Astrocyte of the hippocampus (primary cell): ENCODE data around the gene PRCD.
"Not testable (repeated sequence)": the region's sequence is repeated elsewhere in the genome, so short reads cannot be mapped to it uniquely, and the experiment has no call there.

Experiments used
- DNase-seq: peaks from one replicate; pipeline ENCODE4 v3.0.0; 2011; ENCODE audit warnings: low read depth, low spot score

The PRCD gene

DNA sequence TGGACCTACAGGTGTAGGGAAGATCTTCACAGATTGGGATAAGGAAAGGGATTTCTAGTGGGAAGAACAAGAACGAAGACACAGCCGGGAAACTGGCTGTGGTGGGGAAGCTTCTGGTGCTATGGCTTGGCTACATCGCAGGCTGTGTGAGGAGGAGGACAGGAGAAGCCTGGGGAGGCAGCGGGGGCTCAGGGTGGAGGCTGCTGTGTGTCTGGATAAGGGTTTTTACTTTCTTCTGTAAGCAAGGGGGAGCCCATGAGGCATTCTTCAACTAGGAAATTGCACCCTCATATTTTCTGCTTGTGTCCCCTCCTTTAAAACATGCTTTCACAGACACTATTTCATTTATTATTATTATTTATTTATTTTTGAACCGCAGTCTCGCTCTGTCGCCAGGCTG is 35.7 kb upstream of the PRCD start:
- DNase-seq = no peak

GRCh38 chr17:76506408-76507345 is 33.2 kb upstream of the PRCD start:
- DNase-seq = peak; percentile 86

DNA sequence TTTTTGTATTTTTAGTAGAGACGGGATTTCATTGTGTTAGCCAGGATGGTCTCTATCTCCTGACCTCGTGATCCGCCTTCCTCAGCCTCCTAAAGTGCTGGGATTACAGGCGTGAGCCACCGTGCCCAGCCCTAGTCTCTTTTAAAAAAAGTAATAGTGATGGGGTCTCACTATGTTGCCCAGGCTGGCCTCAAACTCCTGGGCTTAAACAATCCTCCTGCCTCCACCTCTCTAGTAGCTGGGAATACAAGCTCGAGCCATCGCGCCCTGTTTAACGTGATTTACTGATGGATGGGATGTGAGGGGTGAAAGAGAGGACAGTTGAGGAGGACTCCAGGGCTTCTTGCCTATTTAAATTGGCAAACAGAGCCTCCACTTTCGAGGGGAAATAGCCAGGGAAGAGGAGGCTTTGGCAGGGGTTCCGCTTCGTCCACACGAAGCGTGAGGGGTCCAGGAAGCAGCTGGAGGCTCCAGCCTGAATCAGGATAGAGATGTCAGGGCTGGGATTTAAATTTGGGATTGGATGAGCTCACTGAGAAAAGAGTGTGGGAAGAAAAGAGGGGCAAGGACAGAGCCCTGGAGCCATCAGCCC is 31.3 kb upstream of the PRCD start:
- DNase-seq = not testable (repeated sequence)

DNA sequence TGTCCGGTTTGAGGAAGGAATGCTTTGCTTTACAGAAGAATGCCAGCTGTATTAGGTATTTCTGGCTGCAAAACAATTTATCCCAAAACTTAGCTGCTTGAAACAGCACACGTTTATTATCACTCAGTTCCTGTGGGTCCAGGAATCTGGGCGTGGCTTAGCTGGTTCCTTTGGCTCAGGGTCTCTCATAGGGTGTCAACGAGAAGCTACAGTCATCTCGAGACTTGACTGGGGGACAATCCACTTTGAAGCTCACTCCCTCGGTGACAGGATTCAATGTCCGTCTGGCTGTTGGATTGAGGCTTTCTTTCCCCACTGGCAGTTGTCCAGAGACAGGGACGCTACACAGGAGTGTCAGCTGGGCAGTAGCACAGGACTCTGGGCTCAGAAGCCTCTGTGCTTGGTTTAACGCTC is 29.0 kb upstream of the PRCD start:
- peak; percentile 47 for DNase-seq

DNA sequence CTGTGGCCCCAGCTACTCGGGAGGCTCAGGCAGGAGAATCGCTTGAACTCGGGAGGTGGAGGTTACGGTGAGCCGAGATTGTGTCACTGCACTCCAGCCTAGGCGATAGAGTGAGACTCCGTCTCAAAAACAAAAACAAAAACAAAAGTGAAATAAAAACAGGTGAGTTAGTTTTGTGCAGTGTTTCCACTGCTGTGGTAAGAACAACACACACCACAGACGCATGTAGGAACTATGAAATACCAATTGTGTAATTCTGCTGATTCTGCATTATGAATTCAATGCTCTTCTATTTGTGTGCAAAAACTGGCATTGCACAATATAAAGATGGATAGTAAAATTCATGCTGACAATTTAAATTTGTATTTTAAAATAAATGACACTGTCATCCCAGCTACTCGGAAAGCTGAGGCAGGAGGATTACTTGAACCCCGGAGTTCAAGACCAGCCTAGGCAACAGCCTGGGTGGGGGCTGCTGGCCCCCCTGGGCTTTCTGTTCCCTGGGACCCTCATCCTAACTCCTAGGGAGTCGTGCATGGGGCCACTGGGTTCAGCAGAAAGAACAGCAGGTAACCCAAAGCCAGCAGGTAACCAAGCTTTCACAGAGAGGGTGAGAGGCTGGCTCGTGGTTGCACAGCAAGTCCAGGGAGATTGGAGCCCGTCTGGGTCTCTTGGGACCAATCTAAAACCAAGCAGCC is 28.0 kb upstream of the PRCD start:
- DNase-seq = no peak

DNA sequence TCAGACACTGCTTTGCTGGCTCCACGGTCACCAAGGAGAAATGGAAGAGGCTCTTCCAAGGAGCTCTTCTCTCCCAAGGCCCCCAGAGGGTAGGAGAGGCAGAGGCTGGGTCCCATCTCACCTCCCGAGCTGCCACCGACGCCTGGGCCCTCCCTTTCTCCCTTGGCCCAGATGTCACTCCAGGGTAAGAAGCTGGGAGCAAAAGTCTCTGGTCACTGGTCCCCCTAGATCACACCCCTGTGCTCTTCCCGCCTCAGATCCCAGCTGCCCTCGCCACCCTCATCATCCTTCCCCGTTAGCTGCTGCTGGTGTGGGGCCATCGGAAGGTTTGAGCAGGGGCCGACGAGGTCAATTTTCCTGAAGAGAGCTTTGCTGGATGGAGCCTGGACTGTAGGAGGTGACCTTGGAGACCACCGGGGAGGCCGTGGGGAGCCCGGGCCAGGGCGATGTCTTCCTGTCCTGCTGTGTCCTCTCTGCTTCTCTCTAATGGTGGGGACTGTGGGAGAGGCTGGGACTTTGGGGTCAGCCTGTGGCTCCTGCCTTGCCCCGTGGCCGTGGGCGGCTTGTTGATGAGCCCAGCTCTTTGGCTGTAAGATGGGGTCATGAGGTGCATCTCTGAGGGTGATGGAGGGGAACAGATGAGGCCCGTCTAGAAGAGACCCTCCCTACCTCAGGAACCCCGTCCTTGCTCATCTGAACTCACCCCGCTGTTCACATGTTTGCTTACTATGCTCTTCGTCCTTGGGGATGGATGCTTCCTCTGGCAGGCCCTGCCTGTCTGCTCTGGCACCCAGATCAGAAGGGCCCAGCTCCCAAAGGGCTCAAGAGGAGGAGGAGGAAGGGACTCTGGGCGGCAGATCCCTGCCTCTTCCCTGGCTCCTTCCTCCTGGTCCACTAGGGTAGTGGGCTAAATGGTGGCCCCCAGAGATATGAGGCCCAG is 27.2 kb upstream of the PRCD start:
- DNase-seq = no peak

- DNase-seq = no peak
Measured at GRCh38 chr17:76513306-76513692, 26.5 kb upstream of the PRCD start.

GRCh38 chr17:76514355-76514754 is 25.5 kb upstream of the PRCD start:
- DNase-seq = not testable (repeated sequence)

- DNase-seq = peak; percentile 80
Measured at GRCh38 chr17:76515274-76515949, 24.4 kb upstream of the PRCD start.

DNA sequence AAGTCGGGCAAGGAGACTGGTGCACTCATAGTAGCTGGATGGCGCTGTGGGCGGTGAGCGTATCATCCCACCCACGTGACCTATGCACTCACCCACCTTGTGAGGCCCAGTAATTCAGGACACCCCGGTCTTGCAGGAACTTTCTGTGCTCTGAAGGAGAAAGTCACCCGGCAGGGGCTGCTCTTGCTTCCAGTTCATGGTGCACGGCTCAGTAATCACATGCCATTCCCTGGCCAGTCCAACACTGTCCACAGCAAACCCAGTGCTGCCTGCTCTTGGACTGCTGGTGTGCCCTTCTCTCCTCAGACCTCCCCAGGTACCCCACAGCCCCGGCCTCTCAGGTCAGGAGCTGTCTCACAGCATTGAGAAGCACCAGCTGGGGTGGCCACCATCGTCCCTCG is 22.2 kb upstream of the PRCD start:
- no peak for DNase-seq

GRCh38 chr17:76519048-76519966 is 20.5 kb upstream of the PRCD start:
- DNase-seq = no peak

DNA sequence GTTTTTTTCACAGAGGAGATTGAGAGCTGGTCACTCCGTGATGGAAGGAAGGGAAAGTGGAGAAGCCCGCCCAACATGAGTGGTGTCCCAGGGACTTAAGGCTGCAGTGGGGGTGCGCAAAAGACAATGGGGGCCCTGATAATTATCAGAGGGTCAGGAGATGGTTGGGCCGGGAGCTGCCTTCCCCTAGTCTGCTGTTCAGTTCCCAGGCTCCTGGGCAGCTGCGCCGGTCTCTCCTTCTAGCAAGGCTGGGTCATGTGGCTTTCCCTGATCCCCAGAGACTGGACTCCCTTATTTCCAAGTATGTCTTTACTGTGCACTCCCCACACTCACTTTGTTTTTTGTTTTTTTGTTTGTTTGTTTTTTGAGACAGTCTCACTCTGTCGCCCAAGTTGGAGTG is 18.6 kb upstream of the PRCD start:
- DNase-seq = no peak

DNA sequence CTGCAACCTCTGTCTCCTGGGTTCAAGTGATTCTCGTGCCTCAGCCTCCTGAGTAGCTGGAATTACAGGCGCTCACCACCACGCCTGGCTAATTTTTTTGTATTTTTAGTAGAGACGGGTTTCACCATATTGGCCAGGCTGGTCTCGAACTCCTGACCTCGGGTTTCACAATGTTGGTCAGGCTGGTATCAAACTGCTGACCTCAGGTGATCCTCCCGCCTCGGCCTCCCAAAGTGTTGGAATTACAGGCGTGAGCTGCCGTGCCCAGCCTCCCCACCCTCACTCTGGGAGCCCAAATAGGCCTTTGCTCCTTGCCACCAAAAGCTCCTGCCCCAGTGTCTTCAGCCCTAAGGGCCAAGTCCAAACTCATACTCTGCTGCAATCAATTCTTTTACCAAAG is 18.2 kb upstream of the PRCD start:
- DNase-seq = not testable (repeated sequence)

DNA sequence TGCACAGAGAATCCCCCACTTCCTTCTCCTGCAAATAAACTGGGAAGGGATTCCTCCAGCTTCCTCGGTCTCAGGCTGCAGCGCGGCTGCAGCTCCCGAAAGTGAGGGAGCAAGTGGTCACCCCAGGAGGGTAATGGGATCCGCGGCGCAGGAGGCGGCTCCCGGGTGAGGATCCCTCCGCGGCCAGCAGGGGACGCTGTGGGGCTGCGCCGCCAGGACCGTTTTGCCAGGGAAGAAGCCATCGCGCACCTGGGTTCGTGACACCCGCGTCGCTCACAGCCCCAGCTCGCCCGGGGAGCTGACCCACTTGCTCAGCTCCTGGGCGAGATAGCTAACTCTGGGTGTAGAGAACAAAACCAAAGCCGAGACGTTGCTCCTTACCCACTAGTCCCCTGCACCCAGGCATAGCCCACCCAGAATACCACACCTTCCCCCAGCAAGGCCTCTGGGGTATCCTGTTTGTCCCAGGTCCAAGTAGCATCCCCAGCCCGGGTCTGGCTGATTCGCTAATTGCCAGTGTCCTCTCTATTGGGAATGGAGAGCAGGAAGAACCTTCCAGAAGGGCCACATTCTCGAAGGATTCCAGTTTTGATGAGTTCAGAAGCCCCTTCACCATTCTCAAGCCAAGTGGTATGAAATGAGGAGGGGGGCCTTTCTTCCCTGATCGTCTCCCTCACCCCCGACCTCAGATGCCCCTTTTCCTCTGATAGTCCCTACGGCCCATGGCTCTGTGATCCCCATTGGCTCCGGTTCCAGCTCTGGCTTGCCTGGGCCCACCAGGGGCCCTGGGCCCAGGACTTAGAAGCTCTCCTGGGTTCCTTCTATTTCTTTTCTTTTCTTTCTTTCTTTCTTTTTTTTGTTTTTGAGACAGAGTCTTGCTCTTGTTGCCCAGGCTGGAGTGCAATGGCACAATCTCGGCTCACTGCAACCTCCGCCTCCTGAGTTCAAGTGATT is 16.5 kb upstream of the PRCD start:
- DNase-seq = peak; percentile 78

GRCh38 chr17:76524598-76525512 is 15.0 kb upstream of the PRCD start:
- no peak for DNase-seq

GRCh38 chr17:76525513-76525833 is 14.4 kb upstream of the PRCD start:
- DNase-seq = not testable (repeated sequence)

DNA sequence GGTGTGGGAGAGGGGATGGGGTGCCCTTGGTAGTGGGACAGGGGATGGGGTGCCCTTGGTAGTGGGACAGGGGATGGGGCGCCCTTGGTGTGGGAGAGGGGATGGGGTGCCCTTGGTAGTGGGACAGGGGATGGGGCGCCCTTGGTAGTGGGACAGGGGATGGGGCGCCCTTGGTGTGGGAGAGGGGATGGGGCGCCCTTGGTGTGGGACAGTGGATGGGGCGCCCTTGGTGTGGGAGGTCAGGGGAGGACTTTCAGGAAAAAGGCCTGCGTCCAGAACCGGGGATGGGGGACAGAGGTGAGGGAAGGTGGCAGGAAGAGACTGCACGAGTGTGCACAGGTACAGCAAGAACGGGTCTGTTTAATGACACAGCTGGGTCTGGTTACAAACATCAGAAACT is 12.8 kb upstream of the PRCD start:
- not testable (repeated sequence) for DNase-seq
